H1 (cell line): ENCODE data around the gene FRMD5. TPM values are rescaled to one million over a fixed set of nuclear protein-coding genes. Genes with fewer than 3 reads are reported as not detected.

Source experiments
- CHD7 ChIP-seq: fragments of 300-600 bp; sonication (generic); IDR thresholded peaks from 2 replicates; pipeline ENCODE4 v1.7.1; 2012; ENCODE audit warnings: low read length, moderate library complexity, mild to moderate bottlenecking, inconsistent platforms; ENCODE audit not compliant: insufficient replicate concordance
- GTF2F1 ChIP-seq: IDR thresholded peaks from 2 replicates; pipeline ENCODE4 v1.6.1; 2012; ENCODE audit warnings: low read depth, low read length, improper control_type of control experiment, borderline replicate concordance
- HDAC6 ChIP-seq: IDR thresholded peaks from one replicate; pipeline ENCODE4 v1.7.1; 2012; ENCODE audit warnings: low read depth, mild to moderate bottlenecking, inconsistent platforms, low read length, moderate library complexity
- TAF7 ChIP-seq: optimal IDR thresholded peaks from 2 replicates; pipeline ENCODE3; 2011; ENCODE audit warnings: low read depth, mild to moderate bottlenecking, inconsistent platforms, low read length, moderate library complexity, borderline replicate concordance
- ZNF274 ChIP-seq: IDR thresholded peaks from 2 replicates; pipeline ENCODE4 v1.7.0; 2012; ENCODE audit warnings: low read length, borderline replicate concordance; ENCODE audit errors: extremely low read depth
- polyA plus RNA-seq, 7 experiments: library from polyadenylated mRNA; depleted of rRNA in 3 of 7; stranded (reverse) in 5 of 7; unstranded in 2 of 7; fragments of >200 nt in 5 of 7; fragments of 200-250 nt in 2 of 7; gene quantifications; 1 replicate in 5 of 7; 2 replicates in 1 of 7; 4 replicates in 1 of 7; pipeline versions ENCODE4 v1.2.1 to v1.2.3, GENCODE V29; 2011 to 2013; ENCODE audit warnings: missing spikeins in 2 of 7, mixed read lengths in 2 of 7
- total RNA-seq: library from RNA; stranded (reverse); fragmentation: NEBNext Ultra II Directional; extraction: Animal tissue kit (Norgen Biotek cat#: 25700); gene quantifications from 2 replicates; pipeline ENCODE4 v1.2.1, GENCODE V29; 2021

FRMD5 gene
- total and polyA plus RNA-seq, 2 of the 8 experiments (the other 6 are each of a cell fraction or from before 2014, with no cell fraction given) = 10.1 to 12.6 TPM

GRCh38 chr15:43916326-43916660, 278.8 kb downstream of the FRMD5 start (continued):
- TF ChIP-seq CHD7 (no peak), GTF2F1 (no peak), TAF7 (no peak), HDAC6 (no peak), ZNF274 (no peak)
- TF ChIP-seq, all 59 proteins: peak for 0
